ENCODE measurements around the gene MLPH.

DNA sequence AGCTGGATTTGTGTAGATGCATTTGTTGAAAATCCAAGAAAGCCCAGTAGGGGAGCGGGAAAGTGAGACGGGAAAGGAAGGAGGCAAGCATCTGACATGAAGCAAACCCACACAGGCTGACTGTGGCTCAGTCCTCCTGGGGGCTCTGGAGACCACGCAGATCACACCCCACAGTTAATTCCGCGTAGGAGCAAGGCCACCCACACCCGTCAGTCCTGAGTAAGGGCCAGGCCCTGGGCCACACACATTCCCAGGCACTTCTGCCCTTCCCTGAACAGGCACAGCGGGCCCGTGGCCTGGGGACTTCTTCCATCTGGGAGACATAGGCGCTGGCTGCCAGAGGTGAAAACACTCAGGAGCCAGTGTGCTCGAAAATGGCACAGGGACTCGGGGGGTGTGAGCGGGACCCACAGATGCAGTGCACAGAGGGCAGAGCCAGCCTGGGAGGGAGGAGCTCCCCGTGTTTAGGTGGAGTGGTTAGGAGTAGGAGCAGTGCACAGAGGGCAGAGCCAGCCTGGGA is 59.9 kb downstream of the MLPH start:
- TF ChIP-seq, protein P1, sequence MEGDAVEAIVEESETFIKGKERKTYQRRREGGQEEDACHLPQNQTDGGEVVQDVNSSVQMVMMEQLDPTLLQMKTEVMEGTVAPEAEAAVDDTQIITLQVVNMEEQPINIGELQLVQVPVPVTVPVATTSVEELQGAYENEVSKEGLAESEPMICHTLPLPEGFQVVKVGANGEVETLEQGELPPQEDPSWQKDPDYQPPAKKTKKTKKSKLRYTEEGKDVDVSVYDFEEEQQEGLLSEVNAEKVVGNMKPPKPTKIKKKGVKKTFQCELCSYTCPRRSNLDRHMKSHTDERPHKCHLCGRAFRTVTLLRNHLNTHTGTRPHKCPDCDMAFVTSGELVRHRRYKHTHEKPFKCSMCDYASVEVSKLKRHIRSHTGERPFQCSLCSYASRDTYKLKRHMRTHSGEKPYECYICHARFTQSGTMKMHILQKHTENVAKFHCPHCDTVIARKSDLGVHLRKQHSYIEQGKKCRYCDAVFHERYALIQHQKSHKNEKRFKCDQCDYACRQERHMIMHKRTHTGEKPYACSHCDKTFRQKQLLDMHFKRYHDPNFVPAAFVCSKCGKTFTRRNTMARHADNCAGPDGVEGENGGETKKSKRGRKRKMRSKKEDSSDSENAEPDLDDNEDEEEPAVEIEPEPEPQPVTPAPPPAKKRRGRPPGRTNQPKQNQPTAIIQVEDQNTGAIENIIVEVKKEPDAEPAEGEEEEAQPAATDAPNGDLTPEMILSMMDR (IDR thresholded peaks at IDR 0.05): no peak
- TF ChIP-seq ZFX (IDR thresholded peaks at IDR 0.05; ENCODE audit: borderline replicate concordance): no peak

All from 22Rv1 (cell line).